Measurements from ENCODE around the gene DHRS12. TPM values are rescaled to one million over a fixed set of nuclear protein-coding genes. Genes with fewer than 3 reads are reported as not detected.

Gene DHRS12
- total RNA-seq, 1 experiment from 2014 or later = 8.8 TPM

GRCh38 chr13:51745243-51745642, 58.7 kb downstream of the DHRS12 start:
- Histone ChIP-seq H2AFZ (ENCODE audit: low read length) (no peak overlapping the region), H2BK5ac (ENCODE audit: insufficient read length, low read length) (no peak overlapping the region), H2AK5ac (ENCODE audit: insufficient read length, low read length) (no peak overlapping the region), H4K20me1 (ENCODE audit: control insufficient read depth, insufficient read depth, insufficient read length) (no peaks in the 10 kb centered on the region), H3T11ph (ENCODE audit: low read length) (no peak overlapping the region), H2BK15ac (ENCODE audit: low read depth, low read length) (no peak overlapping the region), H3K4me1 (ENCODE audit: insufficient read depth, low read length) (no peaks in the 10 kb centered on the region), H3K9me3 (ENCODE audit: control insufficient read depth, low read depth, low read length) (peaks cover 8% of the 10 kb centered on the region), H3K79me2 (ENCODE audit: insufficient read depth, low read length) (no peaks in the 10 kb centered on the region), H2BK120ac (ENCODE audit: low read depth, low read length, poor library complexity, severe bottlenecking) (no peak overlapping the region), H3K23ac (ENCODE audit: insufficient read length, low read depth, low read length) (no peak overlapping the region), H4K5ac (ENCODE audit: insufficient read length, low read depth, low read length) (no peak overlapping the region), H3K14ac (ENCODE audit: insufficient read depth, low read length) (no peak overlapping the region), H2BK20ac (ENCODE audit: low read depth, low read length, poor library complexity, severe bottlenecking) (no peak overlapping the region), H3K4ac (ENCODE audit: low read depth, low read length) (no peak overlapping the region), H3K56ac (ENCODE audit: insufficient read length, low read depth, low read length) (no peak overlapping the region), H2BK12ac (ENCODE audit: insufficient read length, low read depth, low read length) (no peak overlapping the region), H3K4me2 (ENCODE audit: insufficient read depth, insufficient read length, low read length) (no peak overlapping the region), H3K18ac (ENCODE audit: insufficient read length, low read depth, low read length) (no peak overlapping the region), H4K8ac (replicated peaks; ENCODE audit: insufficient read length, low read depth, low read length) (no peak overlapping the region), H3K23me2 (ENCODE audit: insufficient read length, low read depth, low read length, poor library complexity, severe bottlenecking) (no peaks in the 10 kb centered on the region), H3K9ac (ENCODE audit: extremely low read depth, insufficient read length, low read length) (no peak overlapping the region), H3K27ac (ENCODE audit: insufficient read length, low read depth, low read length) (no peak overlapping the region), H4K91ac (ENCODE audit: insufficient read length, low read depth, low read length) (no peak overlapping the region), H3K27me3 (ENCODE audit: insufficient read depth, low read length) (no peaks in the 10 kb centered on the region), H3K79me1 (ENCODE audit: insufficient read depth, low read depth, low read length, poor library complexity, severe bottlenecking) (no peaks in the 10 kb centered on the region)
- Mint-ChIP-seq H3K36me3 (ENCODE audit: insufficient read depth in 1 of 3, low read depth in 3 of 3) (peaks cover 32 to 48% (median 38%) of the 10 kb centered on the region in 3 experiments), H3K9me3 (peaks cover 17 to 19% of the 10 kb centered on the region in 2 experiments; a peak in 4 of 5 replicates), H3K4me1 (no peaks in the 10 kb centered on the region), H3K27ac (no peak overlapping the region), H3K4me3 (no peak overlapping the region), H3K27me3 (ENCODE audit: low read depth) (no peaks in the 10 kb centered on the region)
- DNase-seq = no peak
- WGBS (ENCODE audit: extremely low coverage, insufficient read length, low lambda C conversion rate) = no CpG with 5 or more reads among the region's 2 CpGs
- TF ChIP-seq CTCF (conservative IDR thresholded peaks at IDR 0.05) = no peak
